H1 (cell line): Measurements from ENCODE around the gene KNCN. TPM values are rescaled to one million over a fixed set of nuclear protein-coding genes. Genes with fewer than 3 reads are reported as not detected.

Experiments used
- CTCF ChIA-PET: fragments of 300-600 bp; sonication (Branson Sonifier 250); formaldehyde crosslinking; loops from one replicate; lab custom pipeline; 2021; ENCODE audit not compliant: partially characterized antibody; lab: Charles Lee
- POLR2A ChIA-PET: fragments of 300-600 bp; sonication (Branson Sonifier 250); formaldehyde crosslinking; loops from one replicate; lab custom pipeline; 2021; ENCODE audit warnings: inconsistent platforms; ENCODE audit not compliant: partially characterized antibody; lab: Charles Lee
- DNase-seq, 2 experiments: peaks; one replicate each; pipeline versions ENCODE4 v3.0.0 to v3.0.0-alpha.2; 2010 to 2022; ENCODE audit warnings: low spot score in 2 of 2, low read depth in 1 of 2, mixed read lengths in 1 of 2
- FAIRE-seq: peaks from 2 replicates; lab custom pipeline; 2011; peaks lifted over from hg19 to GRCh38; lab: Jason Lieb, UNC
- H2AFZ ChIP-seq: 2 replicates; pipeline ENCODE4 v1.8.1; 2012; ENCODE audit warnings: low read length, inconsistent platforms
- H2AK5ac ChIP-seq: 2 replicates; pipeline ENCODE4 v1.6.1; 2013; ENCODE audit warnings: low read depth, low read length
- H2BK120ac ChIP-seq: replicated peaks from 2 replicates; pipeline ENCODE3; 2013; ENCODE audit warnings: low read depth, low read length, inconsistent platforms
- H2BK12ac ChIP-seq: 2 replicates; pipeline ENCODE4 v1.6.1; 2013; ENCODE audit warnings: low read depth, low read length
- H2BK15ac ChIP-seq: 2 replicates; pipeline ENCODE4 v1.6.1; 2013; ENCODE audit warnings: low read length
- H2BK20ac ChIP-seq: 2 replicates; pipeline ENCODE4 v1.6.1; 2013; ENCODE audit warnings: low read length
- H2BK5ac ChIP-seq: 2 replicates; pipeline ENCODE4 v1.6.1; 2013; ENCODE audit warnings: low read depth, low read length
- H3K14ac ChIP-seq: 2 replicates; pipeline ENCODE4 v1.6.1; 2013; ENCODE audit warnings: inconsistent platforms; ENCODE audit not compliant: insufficient read length
- H3K18ac ChIP-seq: 2 replicates; pipeline ENCODE4 v1.6.1; 2013; ENCODE audit warnings: low read length; ENCODE audit errors: extremely low read depth
- H3K23ac ChIP-seq: 2 replicates; pipeline ENCODE4 v1.6.1; 2013; ENCODE audit warnings: inconsistent platforms; ENCODE audit not compliant: insufficient read length
- H3K23me2 ChIP-seq: 2 replicates; pipeline ENCODE4 v1.6.1; 2013; ENCODE audit warnings: low read depth, low read length
- H3K27ac ChIP-seq: 2 replicates; pipeline ENCODE4 v1.6.1; 2011; ENCODE audit warnings: low read depth, low read length, inconsistent platforms
- H3K27me3 ChIP-seq, 4 experiments: replicated peaks in 1 of 4; 1 replicate in 1 of 4; 2 replicates in 3 of 4; pipeline versions ENCODE4 v1.6.1 to v1.8.1; 2011 to 2013; ENCODE audit warnings: low read length in 3 of 4, mild to moderate bottlenecking in 3 of 4, inconsistent platforms in 2 of 4, mixed read lengths in 2 of 4, moderate library complexity in 1 of 4; ENCODE audit not compliant: control insufficient read depth in 3 of 4, insufficient read depth in 3 of 4; ENCODE audit errors: extremely low read depth in 1 of 4
- H3K36me3 ChIP-seq, 4 experiments: 2 replicates each; pipeline versions ENCODE4 v1.6.1 to v1.8.1; 2011 to 2013; ENCODE audit warnings: mild to moderate bottlenecking in 4 of 4, low read length in 3 of 4, moderate library complexity in 2 of 4, control low read depth in 1 of 4, inconsistent platforms in 1 of 4; ENCODE audit not compliant: insufficient read depth in 4 of 4, control insufficient read depth in 2 of 4
- H3K4ac ChIP-seq: replicated peaks from 2 replicates; pipeline ENCODE3; 2013; ENCODE audit warnings: low read length, low read depth, mixed read lengths, inconsistent platforms; ENCODE audit not compliant: insufficient read length
- H3K4me1 ChIP-seq, 4 experiments: replicated peaks in 1 of 4; 1 replicate in 1 of 4; 2 replicates in 3 of 4; pipeline versions ENCODE4 v1.6.1 to v1.8.1; 2011 to 2013; ENCODE audit warnings: low read length in 3 of 4, inconsistent platforms in 2 of 4, mixed read lengths in 1 of 4; ENCODE audit not compliant: insufficient read depth in 4 of 4, control insufficient read depth in 3 of 4
- H3K4me2 ChIP-seq, 2 experiments: 2 replicates each; pipeline versions ENCODE4 v1.6.1 to v1.8.1; 2011 to 2013; ENCODE audit warnings: low read depth in 2 of 2, low read length in 2 of 2, control low read depth in 1 of 2, inconsistent platforms in 1 of 2, mild to moderate bottlenecking in 1 of 2; ENCODE audit not compliant: insufficient read depth in 1 of 2
- H3K4me3 ChIP-seq, 4 experiments: fragments of 200-600, 300-600 bp in 1 of 4; sonication (generic), shearing (Covaris generic), sonication (Bioruptor Twin) in 1 of 4; 2 replicates each; pipeline versions ENCODE4 v1.5.1 to v1.8.1; 2011 to 2016; ENCODE audit warnings: low read length in 4 of 4, low read depth in 3 of 4, control low read depth in 2 of 4, inconsistent platforms in 2 of 4, mild to moderate bottlenecking in 2 of 4, mixed read lengths in 1 of 4, moderate library complexity in 1 of 4; ENCODE audit not compliant: insufficient read depth in 2 of 4; ENCODE audit errors: extremely low read depth in 1 of 4
- H3K56ac ChIP-seq: replicated peaks from 2 replicates; pipeline ENCODE3; 2013; ENCODE audit warnings: low read depth, mild to moderate bottlenecking, mixed read lengths, low read length, inconsistent platforms; ENCODE audit not compliant: insufficient read length
- H3K79me1 ChIP-seq: 2 replicates; pipeline ENCODE4 v1.6.1; 2013; ENCODE audit warnings: low read depth, low read length, control low read depth
- H3K79me2 ChIP-seq, 2 experiments: 2 replicates each; pipeline versions ENCODE4 v1.6.1 to v1.8.1; 2012 to 2013; ENCODE audit warnings: low read length in 2 of 2, mild to moderate bottlenecking in 2 of 2, inconsistent platforms in 1 of 2; ENCODE audit not compliant: insufficient read depth in 2 of 2, control insufficient read depth in 1 of 2
- H3K9ac ChIP-seq, 4 experiments: replicated peaks in 1 of 4; 1 replicate in 1 of 4; 2 replicates in 3 of 4; pipeline versions ENCODE4 v1.6.1 to v1.8.1; 2011 to 2013; ENCODE audit warnings: low read depth in 3 of 4, low read length in 3 of 4, control low read depth in 2 of 4, mild to moderate bottlenecking in 2 of 4, moderate library complexity in 2 of 4, inconsistent platforms in 1 of 4; ENCODE audit errors: extremely low read depth in 1 of 4
- H3K9me3 ChIP-seq, 2 experiments: 2 replicates each; pipeline versions ENCODE4 v1.6.1 to v1.8.1; 2012 to 2013; ENCODE audit warnings: mild to moderate bottlenecking in 2 of 2, moderate library complexity in 2 of 2, control low read depth in 1 of 2, inconsistent platforms in 1 of 2, low read depth in 1 of 2, low read length in 1 of 2, mixed read lengths in 1 of 2; ENCODE audit not compliant: insufficient read depth in 2 of 2
- H4K20me1 ChIP-seq, 2 experiments: replicated peaks in 1 of 2; 2 replicates each; pipeline versions ENCODE3 to v1.8.1; 2011 to 2013; ENCODE audit warnings: inconsistent platforms in 2 of 2, low read length in 2 of 2, mild to moderate bottlenecking in 1 of 2; ENCODE audit not compliant: insufficient read depth in 2 of 2, control insufficient read depth in 1 of 2
- H4K5ac ChIP-seq: 2 replicates; pipeline ENCODE4 v1.6.1; 2013; ENCODE audit warnings: low read length, low read depth, mixed read lengths, inconsistent platforms; ENCODE audit not compliant: insufficient read length
- H4K8ac ChIP-seq: 2 replicates; pipeline ENCODE4 v1.8.0; 2013; ENCODE audit warnings: mild to moderate bottlenecking, moderate library complexity, low read length, inconsistent platforms; ENCODE audit not compliant: insufficient read depth; ENCODE audit errors: extremely low read depth
- H4K91ac ChIP-seq: replicated peaks from 2 replicates; pipeline ENCODE3; 2013; ENCODE audit warnings: low read length, mixed read lengths, inconsistent platforms; ENCODE audit not compliant: insufficient read length
- E2F6 ChIP-seq: IDR thresholded peaks from 2 replicates; pipeline ENCODE4 v1.6.1; 2012; ENCODE audit warnings: inconsistent platforms
- PHF8 ChIP-seq: fragments of 200-600 bp; sonication (generic); conservative IDR thresholded peaks from 2 replicates; pipeline ENCODE4 v1.7.1; 2012; ENCODE audit warnings: low read depth, mild to moderate bottlenecking, inconsistent platforms, low read length, moderate library complexity
- WGBS, 2 experiments: shearing (Covaris generic) in 1 of 2; methylation state at CpG; one replicate each; pipeline versions ENCODE4 v1.1.6 to v1.1.7; 2013 to 2015; ENCODE audit warnings: low lambda C conversion rate in 2 of 2, mixed read lengths in 2 of 2, inconsistent platforms in 1 of 2, low coverage in 1 of 2, missing lambda C conversion rate in 1 of 2; ENCODE audit not compliant: insufficient replicate concordance in 2 of 2, insufficient coverage in 1 of 2, insufficient read length in 1 of 2; ENCODE audit errors: extremely low coverage in 1 of 2, missing lambda C conversion rate in 1 of 2; 5-methylcytosine and 5-hydroxymethylcytosine counted together
- polyA plus RNA-seq, 7 experiments: library from polyadenylated mRNA; depleted of rRNA in 3 of 7; stranded (reverse) in 5 of 7; unstranded in 2 of 7; fragments of >200 nt in 5 of 7; fragments of 200-250 nt in 2 of 7; gene quantifications; 1 replicate in 5 of 7; 2 replicates in 1 of 7; 4 replicates in 1 of 7; pipeline versions ENCODE4 v1.2.1 to v1.2.3, GENCODE V29; 2011 to 2013; ENCODE audit warnings: missing spikeins in 2 of 7, mixed read lengths in 2 of 7
- total RNA-seq: library from RNA; stranded (reverse); fragmentation: NEBNext Ultra II Directional; extraction: Animal tissue kit (Norgen Biotek cat#: 25700); gene quantifications from 2 replicates; pipeline ENCODE4 v1.2.1, GENCODE V29; 2021
- TF ChIP-seq, protein P1 (sequence below): IDR thresholded peaks from 2 replicates; pipeline ENCODE4 v1.6.1; 2012; ENCODE audit warnings: inconsistent platforms

Gene KNCN
- total and polyA plus RNA-seq, 2 of the 8 experiments (the other 6 are each of a cell fraction or from before 2014, with no cell fraction given), result not detected

- Histone ChIP-seq H3K23ac (no peak overlapping the region), H4K8ac (no peak overlapping the region), H2AK5ac (no peak overlapping the region), H3K79me2 (no peaks in the 10 kb centered on the region), H3K4ac (no peak overlapping the region), H4K20me1 (no peaks in the 10 kb centered on the region), H2BK15ac (no peak overlapping the region), H4K91ac (no peak overlapping the region), H2BK120ac (no peak overlapping the region), H2BK20ac (no peak overlapping the region), H3K36me3 (no peaks in the 10 kb centered on the region), H3K14ac (no peak overlapping the region), H2BK5ac (no peak overlapping the region; the same call in 1 of the 2 replicates), H3K27ac (no peak overlapping the region), H2BK12ac (no peak overlapping the region), H3K79me1 (no peaks in the 10 kb centered on the region; the same call in 1 of the 2 replicates), H3K56ac (no peak overlapping the region), H3K9ac (no peak overlapping the region; a peak in 2 of 7 replicates), H2AFZ (no peak overlapping the region), H3K27me3 (no peaks in the 10 kb centered on the region), H3K4me3 (no peak overlapping the region), H3K4me2 (no peak overlapping the region), H3K18ac (peak overlapping the region; percentile 48), H4K5ac (no peak overlapping the region), H3K9me3 (no peaks in the 10 kb centered on the region), H3K23me2 (no peaks in the 10 kb centered on the region), H3K4me1 (no peaks in the 10 kb centered on the region; a peak in 1 of 7 replicates)
- DNase-seq (no peak), FAIRE-seq (no peak)
- 84% methylated on average over 17 of the region's 20 CpGs; no CpG with 5 or more reads in 1 of the 2 experiments for WGBS, 2 experiments
- ChIA-PET POLR2A (interaction anchor here (0.7 kb wide), 1 partner anchor 13 kb away, joined by 3 read pairs; no protein-coding TSS in a partner anchor), CTCF (interaction anchor here (0.7 to 4.9 kb wide), 10 partner anchors 7 to 189 kb away, joined by 3 to 26 read pairs (median 4); partner anchors contain the start of gene KNCN)
- no peak for TF ChIP-seq PHF8
- TF ChIP-seq, protein P1, sequence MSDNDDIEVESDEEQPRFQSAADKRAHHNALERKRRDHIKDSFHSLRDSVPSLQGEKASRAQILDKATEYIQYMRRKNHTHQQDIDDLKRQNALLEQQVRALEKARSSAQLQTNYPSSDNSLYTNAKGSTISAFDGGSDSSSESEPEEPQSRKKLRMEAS, result 0 out of 2 replicates have a peak, but pooled peaks have one; percentile 33
- 0 out of 2 replicates have a peak, but pooled peaks have one; percentile 24 for TF ChIP-seq E2F6
- TF ChIP-seq, all 59 proteins: peak for 2
These were observed 6.9 kb upstream of the KNCN start for GRCh38 chr1:46558141-46558963.
